ENCODE measurements around the gene KIAA0513.

Gene KIAA0513

GRCh38 chr16:85027349-85027957 is at the start of gene KIAA0513:
KIAA0513 (plus strand) TSS chr16:85027795; CDS start chr16:85067072, 39,277 bp downstream.
- peaks cover 0 to 21% (median 0%) of the 10 kb centered on the region in 11 experiments; a peak in 4 of 22 replicates for H4K20me1 ChIP-seq
- H3K9me3 ChIP-seq (replicated peaks in 1 of 11) = peaks cover 0 to 4% (median 0%) of the 10 kb centered on the region in 11 experiments; a peak in 1 of 22 replicates
- H3K36me3 ChIP-seq = peaks cover 0 to 18% (median 10%) of the 10 kb centered on the region in 11 experiments; a peak in 11 of 22 replicates
- peaks cover 0 to 28% (median 13%) of the 10 kb centered on the region in 11 experiments; a peak in 16 of 22 replicates for H3K27me3 ChIP-seq
- H3K27ac ChIP-seq = peak within 1 kb of the TSS; percentile 61 to 89 (median 83); a peak in 21 of 22 replicates
- peak within 1 kb of the TSS; percentile 81 to 100 (median 98) for H3K4me2 ChIP-seq
- no peak for TF ChIP-seq Cebpa-rat (IDR thresholded peaks at IDR 0.05)
- H3K4me1 ChIP-seq = peaks cover 49 to 85% (median 71%) of the 10 kb centered on the region in 10 experiments
- H3K9ac ChIP-seq = peak within 1 kb of the TSS; percentile 80 to 86 (median 83)
- peak within 1 kb of the TSS; percentile 57 to 85 (median 74) for H3K4me3 ChIP-seq

- Histone ChIP-seq H3K4me1 (peaks cover 28 to 60% (median 45%) of the 10 kb centered on the region in 10 experiments), H3K27me3 (no peaks in the 10 kb centered on the region), H3K4me3 (no peak overlapping the region), H3K36me3 (peaks cover 81 to 94% (median 90%) of the 10 kb centered on the region in 11 experiments), H4K20me1 (peaks cover 32 to 91% (median 72%) of the 10 kb centered on the region in 11 experiments; a peak in 21 of 22 replicates), H3K9me3 (replicated peaks in 1 of 11) (no peaks in the 10 kb centered on the region), H3K9ac (no peak overlapping the region), H3K27ac (no peak overlapping the region), H3K4me2 (no peak overlapping the region)
- no peak for TF ChIP-seq Cebpa-rat (IDR thresholded peaks at IDR 0.05)
Observed at GRCh38 chr16:84979516-84979915, 48.1 kb upstream of the KIAA0513 start.

GRCh38 chr16:84982434-84982833 is 45.2 kb upstream of the KIAA0513 start:
- H3K9ac ChIP-seq = peak overlapping the region in 3 of 11 experiments; percentile 42 to 58 (median 54); a peak in 3 of 22 replicates
- H3K27ac ChIP-seq = peak overlapping the region in 7 of 11 experiments; percentile 3 to 75 (median 60); a peak in 9 of 22 replicates
- no peak overlapping the region for H3K4me3 ChIP-seq
- H3K36me3 ChIP-seq = peaks cover 82 to 94% (median 89%) of the 10 kb centered on the region in 11 experiments
- H3K4me2 ChIP-seq = peak overlapping the region in 6 of 11 experiments; percentile 61 to 86 (median 78); a peak in 11 of 22 replicates
- no peaks in the 10 kb centered on the region for H3K27me3 ChIP-seq
- no peaks in the 10 kb centered on the region for H3K9me3 ChIP-seq (replicated peaks in 1 of 11)
- H4K20me1 ChIP-seq = peaks cover 4 to 91% (median 72%) of the 10 kb centered on the region in 11 experiments; a peak in 20 of 22 replicates
- TF ChIP-seq Cebpa-rat (IDR thresholded peaks at IDR 0.05) = no peak
- H3K4me1 ChIP-seq = peaks cover 31 to 76% (median 58%) of the 10 kb centered on the region in 10 experiments

- no peaks in the 10 kb centered on the region for H3K27me3 ChIP-seq
- H3K27ac ChIP-seq = peak overlapping the region in 5 of 11 experiments; percentile 16 to 75 (median 63); a peak in 7 of 22 replicates
- H3K9ac ChIP-seq = peak overlapping the region in 3 of 11 experiments; percentile 0 to 46 (median 39); a peak in 2 of 22 replicates
- peaks cover 26 to 63% (median 49%) of the 10 kb centered on the region in 10 experiments for H3K4me1 ChIP-seq
- no peak for TF ChIP-seq Cebpa-rat (IDR thresholded peaks at IDR 0.05)
- peaks cover 82 to 94% (median 90%) of the 10 kb centered on the region in 11 experiments for H3K36me3 ChIP-seq
- H4K20me1 ChIP-seq = peaks cover 0 to 100% (median 75%) of the 10 kb centered on the region in 11 experiments; a peak in 20 of 22 replicates
- H3K4me2 ChIP-seq = peak overlapping the region; percentile 4 to 86 (median 69); a peak in 20 of 22 replicates
- H3K4me3 ChIP-seq = no peak overlapping the region
- H3K9me3 ChIP-seq (replicated peaks in 1 of 11) = no peaks in the 10 kb centered on the region
Observed at GRCh38 chr16:84985079-84986065, 42.2 kb upstream of the KIAA0513 start.

GRCh38 chr16:84986102-84986501 is 41.5 kb upstream of the KIAA0513 start:
- H3K9ac ChIP-seq = peak overlapping the region in 1 of 11 experiments; percentile 46; a peak in 2 of 22 replicates
- H3K4me3 ChIP-seq = no peak overlapping the region
- peaks cover 82 to 94% (median 90%) of the 10 kb centered on the region in 11 experiments for H3K36me3 ChIP-seq
- H3K27me3 ChIP-seq = no peaks in the 10 kb centered on the region
- TF ChIP-seq Cebpa-rat (IDR thresholded peaks at IDR 0.05) = no peak
- peak overlapping the region in 3 of 11 experiments; percentile 43 to 75 (median 47); a peak in 6 of 22 replicates for H3K27ac ChIP-seq
- peak overlapping the region in 7 of 11 experiments; percentile 16 to 86 (median 76); a peak in 12 of 22 replicates for H3K4me2 ChIP-seq
- peaks cover 0 to 100% (median 75%) of the 10 kb centered on the region in 11 experiments; a peak in 20 of 22 replicates for H4K20me1 ChIP-seq
- H3K4me1 ChIP-seq = peaks cover 26 to 70% (median 50%) of the 10 kb centered on the region in 10 experiments
- no peaks in the 10 kb centered on the region for H3K9me3 ChIP-seq (replicated peaks in 1 of 11)

GRCh38 chr16:84986879-84987278 is 40.7 kb upstream of the KIAA0513 start:
- H3K9me3 ChIP-seq (replicated peaks in 1 of 11) = no peaks in the 10 kb centered on the region
- peaks cover 0 to 97% (median 73%) of the 10 kb centered on the region in 11 experiments; a peak in 20 of 22 replicates for H4K20me1 ChIP-seq
- TF ChIP-seq Cebpa-rat (IDR thresholded peaks at IDR 0.05) = no peak
- peaks cover 78 to 91% (median 88%) of the 10 kb centered on the region in 11 experiments for H3K36me3 ChIP-seq
- peaks cover 26 to 76% (median 52%) of the 10 kb centered on the region in 10 experiments for H3K4me1 ChIP-seq
- peak overlapping the region in 3 of 11 experiments; percentile 43 to 75 (median 47); a peak in 4 of 22 replicates for H3K27ac ChIP-seq
- peak overlapping the region in 4 of 11 experiments; percentile 75 to 86 (median 80); a peak in 7 of 22 replicates for H3K4me2 ChIP-seq
- H3K9ac ChIP-seq = 0 out of 22 replicates have a peak overlapping the region, but pooled peaks of 2 of the 11 experiments have one; percentile 15 to 46
- H3K27me3 ChIP-seq = no peaks in the 10 kb centered on the region
- H3K4me3 ChIP-seq = no peak overlapping the region

GRCh38 chr16:84988328-84989080 is 39.1 kb upstream of the KIAA0513 start:
- peaks cover 18 to 76% (median 38%) of the 10 kb centered on the region in 10 experiments for H3K4me1 ChIP-seq
- TF ChIP-seq Cebpa-rat (IDR thresholded peaks at IDR 0.05) = no peak
- no peak overlapping the region for H3K9ac ChIP-seq
- no peak overlapping the region for H3K4me2 ChIP-seq
- H3K4me3 ChIP-seq = no peak overlapping the region
- peaks cover 0 to 97% (median 58%) of the 10 kb centered on the region in 11 experiments; a peak in 19 of 22 replicates for H4K20me1 ChIP-seq
- peak overlapping the region in 1 of 11 experiments; percentile 24; a peak in 1 of 22 replicates for H3K27ac ChIP-seq
- H3K27me3 ChIP-seq = no peaks in the 10 kb centered on the region
- H3K9me3 ChIP-seq (replicated peaks in 1 of 11) = no peaks in the 10 kb centered on the region
- H3K36me3 ChIP-seq = peaks cover 82 to 94% (median 90%) of the 10 kb centered on the region in 11 experiments
